ENCODE measurements around the gene WWC2.

Gene WWC2

GRCh38 chr4:183163135-183163534, 64.1 kb downstream of the WWC2 start:
- no peak overlapping the region for H3K9ac ChIP-seq (ENCODE audit: low read length in 5 of 5)
- peaks cover 0 to 18% (median 13%) of the 10 kb centered on the region in 5 donors for H3K4me1 ChIP-seq (ENCODE audit: control insufficient read depth in 5 of 5, insufficient read depth in 5 of 5, low read length in 5 of 5)
- no peaks in the 10 kb centered on the region for H3K27me3 ChIP-seq (ENCODE audit: control insufficient read depth in 5 of 5, insufficient read depth in 4 of 5, low read length in 5 of 5)
- no peak overlapping the region for H3K4me3 ChIP-seq (ENCODE audit: low read depth in 1 of 5, low read length in 5 of 5)
- no peaks in the 10 kb centered on the region for H3K9me3 ChIP-seq (ENCODE audit: control insufficient read depth in 5 of 5, low read length in 5 of 5)
- no peaks in the 10 kb centered on the region for H3K36me3 ChIP-seq (ENCODE audit: control insufficient read depth in 5 of 5, insufficient read depth in 5 of 5, low read length in 5 of 5)
- H3K27ac ChIP-seq (ENCODE audit: low read depth, low read length), result no peak overlapping the region

GRCh38 chr4:183164963-183165362, 65.9 kb downstream of the WWC2 start:
- Histone ChIP-seq H3K9ac (ENCODE audit: low read length in 5 of 5) (no peak overlapping the region), H3K9me3 (ENCODE audit: control insufficient read depth in 5 of 5, low read length in 5 of 5) (no peaks in the 10 kb centered on the region), H3K4me3 (ENCODE audit: low read depth in 1 of 5, low read length in 5 of 5) (no peak overlapping the region), H3K36me3 (ENCODE audit: control insufficient read depth in 5 of 5, insufficient read depth in 5 of 5, low read length in 5 of 5) (no peaks in the 10 kb centered on the region), H3K4me1 (ENCODE audit: control insufficient read depth in 5 of 5, insufficient read depth in 5 of 5, low read length in 5 of 5) (peaks cover 0 to 18% (median 13%) of the 10 kb centered on the region in 5 donors), H3K27me3 (ENCODE audit: control insufficient read depth in 5 of 5, insufficient read depth in 4 of 5, low read length in 5 of 5) (no peaks in the 10 kb centered on the region), H3K27ac (ENCODE audit: low read depth, low read length) (no peak overlapping the region)

GRCh38 chr4:183165376-183165775, 66.3 kb downstream of the WWC2 start:
- Histone ChIP-seq H3K4me3 (ENCODE audit: low read depth in 1 of 5, low read length in 5 of 5) (no peak overlapping the region), H3K4me1 (ENCODE audit: control insufficient read depth in 5 of 5, insufficient read depth in 5 of 5, low read length in 5 of 5) (peaks cover 0 to 21% (median 16%) of the 10 kb centered on the region in 5 donors), H3K9ac (ENCODE audit: low read length in 5 of 5) (no peak overlapping the region), H3K36me3 (ENCODE audit: control insufficient read depth in 5 of 5, insufficient read depth in 5 of 5, low read length in 5 of 5) (no peaks in the 10 kb centered on the region), H3K27ac (ENCODE audit: low read depth, low read length) (no peak overlapping the region), H3K27me3 (ENCODE audit: control insufficient read depth in 5 of 5, insufficient read depth in 4 of 5, low read length in 5 of 5) (no peaks in the 10 kb centered on the region), H3K9me3 (ENCODE audit: control insufficient read depth in 5 of 5, low read length in 5 of 5) (no peaks in the 10 kb centered on the region)

- Histone ChIP-seq H3K36me3 (ENCODE audit: control insufficient read depth in 5 of 5, insufficient read depth in 5 of 5, low read length in 5 of 5) (no peaks in the 10 kb centered on the region), H3K9me3 (ENCODE audit: control insufficient read depth in 5 of 5, low read length in 5 of 5) (no peaks in the 10 kb centered on the region), H3K27me3 (ENCODE audit: control insufficient read depth in 5 of 5, insufficient read depth in 4 of 5, low read length in 5 of 5) (no peaks in the 10 kb centered on the region), H3K4me3 (ENCODE audit: low read depth in 1 of 5, low read length in 5 of 5) (no peak overlapping the region), H3K4me1 (ENCODE audit: control insufficient read depth in 5 of 5, insufficient read depth in 5 of 5, low read length in 5 of 5) (peaks cover 0 to 12% (median 7%) of the 10 kb centered on the region in 5 donors), H3K27ac (ENCODE audit: low read depth, low read length) (no peak overlapping the region), H3K9ac (ENCODE audit: low read length in 5 of 5) (no peak overlapping the region)
Measured at GRCh38 chr4:183170894-183171293, 71.8 kb downstream of the WWC2 start.

GRCh38 chr4:183171484-183172267, 72.6 kb downstream of the WWC2 start:
- H3K36me3 ChIP-seq (ENCODE audit: control insufficient read depth in 5 of 5, insufficient read depth in 5 of 5, low read length in 5 of 5), result no peaks in the 10 kb centered on the region
- H3K27me3 ChIP-seq (ENCODE audit: control insufficient read depth in 5 of 5, insufficient read depth in 4 of 5, low read length in 5 of 5), result no peaks in the 10 kb centered on the region
- H3K4me1 ChIP-seq (ENCODE audit: control insufficient read depth in 5 of 5, insufficient read depth in 5 of 5, low read length in 5 of 5), result peaks cover 0 to 10% (median 5%) of the 10 kb centered on the region in 5 donors
- no peak overlapping the region for H3K4me3 ChIP-seq (ENCODE audit: low read depth in 1 of 5, low read length in 5 of 5)
- H3K9me3 ChIP-seq (ENCODE audit: control insufficient read depth in 5 of 5, low read length in 5 of 5), result no peaks in the 10 kb centered on the region
- no peak overlapping the region for H3K27ac ChIP-seq (ENCODE audit: low read depth, low read length)
- H3K9ac ChIP-seq (ENCODE audit: low read length in 5 of 5), result no peak overlapping the region

GRCh38 chr4:183172881-183173280, 73.8 kb downstream of the WWC2 start:
- no peak overlapping the region for H3K27ac ChIP-seq (ENCODE audit: low read depth, low read length)
- no peaks in the 10 kb centered on the region for H3K27me3 ChIP-seq (ENCODE audit: control insufficient read depth in 5 of 5, insufficient read depth in 4 of 5, low read length in 5 of 5)
- H3K4me3 ChIP-seq (ENCODE audit: low read depth in 1 of 5, low read length in 5 of 5), result no peak overlapping the region
- H3K4me1 ChIP-seq (ENCODE audit: control insufficient read depth in 5 of 5, insufficient read depth in 5 of 5, low read length in 5 of 5), result peaks cover 0 to 10% (median 5%) of the 10 kb centered on the region in 5 donors
- no peaks in the 10 kb centered on the region for H3K9me3 ChIP-seq (ENCODE audit: control insufficient read depth in 5 of 5, low read length in 5 of 5)
- no peaks in the 10 kb centered on the region for H3K36me3 ChIP-seq (ENCODE audit: control insufficient read depth in 5 of 5, insufficient read depth in 5 of 5, low read length in 5 of 5)
- H3K9ac ChIP-seq (ENCODE audit: low read length in 5 of 5), result no peak overlapping the region

GRCh38 chr4:183173580-183174526, 74.8 kb downstream of the WWC2 start:
- Histone ChIP-seq H3K4me3 (ENCODE audit: low read depth in 1 of 5, low read length in 5 of 5) (peak overlapping the region in 1 of 5 donors; percentile 25), H3K36me3 (ENCODE audit: control insufficient read depth in 5 of 5, insufficient read depth in 5 of 5, low read length in 5 of 5) (no peaks in the 10 kb centered on the region), H3K27ac (ENCODE audit: low read depth, low read length) (no peak overlapping the region), H3K4me1 (ENCODE audit: control insufficient read depth in 5 of 5, insufficient read depth in 5 of 5, low read length in 5 of 5) (peaks cover 0 to 10% (median 5%) of the 10 kb centered on the region in 5 donors), H3K9me3 (ENCODE audit: control insufficient read depth in 5 of 5, low read length in 5 of 5) (no peaks in the 10 kb centered on the region), H3K9ac (ENCODE audit: low read length in 5 of 5) (no peak overlapping the region), H3K27me3 (ENCODE audit: control insufficient read depth in 5 of 5, insufficient read depth in 4 of 5, low read length in 5 of 5) (no peaks in the 10 kb centered on the region)

GRCh38 chr4:183175631-183176232, 76.7 kb downstream of the WWC2 start:
- H3K27ac ChIP-seq (ENCODE audit: low read depth, low read length), result no peak overlapping the region
- no peak overlapping the region for H3K4me3 ChIP-seq (ENCODE audit: low read depth in 1 of 5, low read length in 5 of 5)

GRCh38 chr4:183177001-183177400, 77.9 kb downstream of the WWC2 start:
- H3K27me3 ChIP-seq (ENCODE audit: control insufficient read depth in 5 of 5, insufficient read depth in 4 of 5, low read length in 5 of 5), result no peaks in the 10 kb centered on the region
- peaks cover 0 to 8% (median 0%) of the 10 kb centered on the region in 5 donors for H3K4me1 ChIP-seq (ENCODE audit: control insufficient read depth in 5 of 5, insufficient read depth in 5 of 5, low read length in 5 of 5)
- no peaks in the 10 kb centered on the region for H3K36me3 ChIP-seq (ENCODE audit: control insufficient read depth in 5 of 5, insufficient read depth in 5 of 5, low read length in 5 of 5)
- no peaks in the 10 kb centered on the region for H3K9me3 ChIP-seq (ENCODE audit: control insufficient read depth in 5 of 5, low read length in 5 of 5)
- H3K4me3 ChIP-seq (ENCODE audit: low read depth in 1 of 5, low read length in 5 of 5), result no peak overlapping the region
- H3K9ac ChIP-seq (ENCODE audit: low read length in 5 of 5), result no peak overlapping the region
- H3K27ac ChIP-seq (ENCODE audit: low read depth, low read length), result no peak overlapping the region

More at GRCh38 chr4:183175631-183176232, 76.7 kb downstream of the WWC2 start:
- Histone ChIP-seq H3K27me3 (ENCODE audit: control insufficient read depth in 5 of 5, insufficient read depth in 4 of 5, low read length in 5 of 5) (no peaks in the 10 kb centered on the region), H3K4me1 (ENCODE audit: control insufficient read depth in 5 of 5, insufficient read depth in 5 of 5, low read length in 5 of 5) (peaks cover 0 to 8% (median 0%) of the 10 kb centered on the region in 5 donors), H3K9ac (ENCODE audit: low read length in 5 of 5) (no peak overlapping the region), H3K36me3 (ENCODE audit: control insufficient read depth in 5 of 5, insufficient read depth in 5 of 5, low read length in 5 of 5) (no peaks in the 10 kb centered on the region), H3K9me3 (ENCODE audit: control insufficient read depth in 5 of 5, low read length in 5 of 5) (no peaks in the 10 kb centered on the region)

Measured in subcutaneous abdominal adipose tissue (tissue), 5 donors.